SU-DHL-6 (cell line): Measurements from ENCODE around the gene OTUD5.

Experiments
- H2AFZ ChIP-seq: fragments of 200-600 bp; sonication (generic); 2 replicates; pipeline ENCODE4 v1.6.1; 2014; ENCODE audit warnings: low read depth, mild to moderate bottlenecking, moderate library complexity, mixed read lengths, antibody characterized with exemption, low read length; ENCODE audit not compliant: severe bottlenecking
- H3F3A ChIP-seq: fragments of 200-600 bp; shearing (Covaris generic); 2 replicates; pipeline ENCODE4 v1.6.0; 2016; ENCODE audit warnings: antibody characterized with exemption, mild to moderate bottlenecking; ENCODE audit not compliant: insufficient read depth
- H3K27ac ChIP-seq: fragments of 200-600 bp; sonication (generic); 2 replicates; pipeline ENCODE4 v1.5.1; 2016; ENCODE audit warnings: low read depth, mild to moderate bottlenecking, low read length, moderate library complexity, mixed read lengths
- H3K27me3 ChIP-seq: fragments of 200-600 bp; sonication (generic), shearing (Covaris generic); 2 replicates; pipeline ENCODE4 v1.6.0; 2014; ENCODE audit warnings: mild to moderate bottlenecking, low read length
- H3K36me3 ChIP-seq: fragments of 200-600 bp; sonication (generic); 2 replicates; pipeline ENCODE4 v1.6.1; 2014; ENCODE audit warnings: mild to moderate bottlenecking, low read length, mixed read lengths
- H3K4me2 ChIP-seq: fragments of 300-600, 200-600 bp; shearing (Covaris generic), sonication (generic); 2 replicates; pipeline ENCODE4 v1.6.0; 2014; ENCODE audit warnings: low read length, low read depth, mild to moderate bottlenecking; ENCODE audit not compliant: poor library complexity, severe bottlenecking
- H3K4me3 ChIP-seq: fragments of 200-600 bp; sonication (generic); 2 replicates; pipeline ENCODE4 v1.5.1; 2014; ENCODE audit warnings: antibody characterized with exemption, low read length, mild to moderate bottlenecking, mixed read lengths; ENCODE audit not compliant: insufficient read depth, poor library complexity, severe bottlenecking
- H3K79me2 ChIP-seq: fragments of 200-600 bp; sonication (generic); 2 replicates; pipeline ENCODE4 v1.6.1; 2014; ENCODE audit warnings: mild to moderate bottlenecking, low read length, moderate library complexity; ENCODE audit not compliant: insufficient read depth
- H3K9ac ChIP-seq: fragments of 200-600 bp; sonication (generic); 2 replicates; pipeline ENCODE4 v1.7.0; 2014; ENCODE audit warnings: mild to moderate bottlenecking, low read length
- H3K9me2 ChIP-seq: fragments of 200-600 bp; sonication (generic); replicated peaks from 2 replicates; pipeline ENCODE4 v1.6.1; 2014; ENCODE audit warnings: low read length; ENCODE audit not compliant: insufficient read depth
- H3K9me3 ChIP-seq: fragments of 200-600 bp; sonication (generic); 2 replicates; pipeline ENCODE4 v1.6.1; 2014; ENCODE audit warnings: low read length, mixed read lengths; ENCODE audit not compliant: insufficient read depth
- H4K20me1 ChIP-seq: fragments of 200-600 bp; sonication (generic); 2 replicates; pipeline ENCODE4 v1.6.1; 2014; ENCODE audit warnings: low read depth, mild to moderate bottlenecking, antibody characterized with exemption, low read length, moderate library complexity, mixed read lengths
- CTCF ChIP-seq: fragments of 200-600 bp; sonication (generic); IDR thresholded peaks from one replicate; pipeline ENCODE4 v1.5.1; 2017; ENCODE audit warnings: antibody characterized with exemption, mild to moderate bottlenecking, low read length, moderate library complexity; ENCODE audit not compliant: insufficient read depth, poor library complexity, severe bottlenecking
- EZH2phosphoT487 ChIP-seq: fragments of 200-600 bp; sonication (generic), shearing (Covaris generic); conservative IDR thresholded peaks from 2 replicates; pipeline ENCODE4 v1.6.1; 2018; ENCODE audit warnings: mild to moderate bottlenecking, antibody characterized with exemption, low read length, moderate library complexity, mixed read lengths

OTUD5 gene

DNA sequence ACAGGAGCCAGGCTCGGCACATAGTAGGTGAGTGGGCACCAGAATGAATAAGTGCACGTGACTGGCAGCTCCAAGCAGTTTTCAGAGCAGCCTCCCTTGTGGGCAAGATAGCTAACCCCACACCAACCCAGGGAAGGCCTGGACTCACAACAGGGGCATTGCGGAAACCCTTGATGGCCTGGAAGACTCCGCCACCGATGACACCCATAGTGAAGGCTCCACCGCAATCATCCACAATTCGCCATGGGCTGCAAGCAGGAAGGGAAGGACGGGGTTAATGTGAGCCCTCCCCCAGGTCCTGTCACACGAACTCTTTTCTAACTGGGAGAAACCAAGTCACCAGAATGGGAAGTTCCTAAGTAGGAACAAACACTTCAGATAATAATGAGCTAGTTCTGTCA is 60.8 kb downstream of the OTUD5 start:
- H3K4me3 ChIP-seq: peak overlapping the region; percentile 87
- H2AFZ ChIP-seq: no peak overlapping the region
- H3K79me2 ChIP-seq: peaks cover 22% of the 10 kb centered on the region
- H3K9me3 ChIP-seq: no peaks in the 10 kb centered on the region
- H3K9me2 ChIP-seq: no peaks in the 10 kb centered on the region
- H4K20me1 ChIP-seq: no peaks in the 10 kb centered on the region
- H3K36me3 ChIP-seq: no peaks in the 10 kb centered on the region
- peaks cover 5% of the 10 kb centered on the region; the same call in 1 of the 2 replicates for H3F3A ChIP-seq
- TF ChIP-seq CTCF (no peak), EZH2phosphoT487 (no peak)
- no peaks in the 10 kb centered on the region for H3K27me3 ChIP-seq
- no peak overlapping the region for H3K27ac ChIP-seq
- H3K9ac ChIP-seq: peak overlapping the region; percentile 93
- H3K4me2 ChIP-seq: peak overlapping the region; percentile 65

- H3F3A ChIP-seq: peaks cover 5% of the 10 kb centered on the region; the same call in 1 of the 2 replicates
- H3K9ac ChIP-seq: no peak overlapping the region
- no peaks in the 10 kb centered on the region for H4K20me1 ChIP-seq
- H3K27me3 ChIP-seq: no peaks in the 10 kb centered on the region
- H2AFZ ChIP-seq: no peak overlapping the region
- peaks cover 22% of the 10 kb centered on the region for H3K79me2 ChIP-seq
- TF ChIP-seq CTCF (no peak), EZH2phosphoT487 (no peak)
- no peaks in the 10 kb centered on the region for H3K36me3 ChIP-seq
- H3K9me3 ChIP-seq: no peaks in the 10 kb centered on the region
- H3K27ac ChIP-seq: no peak overlapping the region
- no peak overlapping the region for H3K4me3 ChIP-seq
- H3K4me2 ChIP-seq: no peak overlapping the region
- H3K9me2 ChIP-seq: no peaks in the 10 kb centered on the region
Measured at GRCh38 chrX:48894891-48895290, 62.5 kb downstream of the OTUD5 start.

DNA sequence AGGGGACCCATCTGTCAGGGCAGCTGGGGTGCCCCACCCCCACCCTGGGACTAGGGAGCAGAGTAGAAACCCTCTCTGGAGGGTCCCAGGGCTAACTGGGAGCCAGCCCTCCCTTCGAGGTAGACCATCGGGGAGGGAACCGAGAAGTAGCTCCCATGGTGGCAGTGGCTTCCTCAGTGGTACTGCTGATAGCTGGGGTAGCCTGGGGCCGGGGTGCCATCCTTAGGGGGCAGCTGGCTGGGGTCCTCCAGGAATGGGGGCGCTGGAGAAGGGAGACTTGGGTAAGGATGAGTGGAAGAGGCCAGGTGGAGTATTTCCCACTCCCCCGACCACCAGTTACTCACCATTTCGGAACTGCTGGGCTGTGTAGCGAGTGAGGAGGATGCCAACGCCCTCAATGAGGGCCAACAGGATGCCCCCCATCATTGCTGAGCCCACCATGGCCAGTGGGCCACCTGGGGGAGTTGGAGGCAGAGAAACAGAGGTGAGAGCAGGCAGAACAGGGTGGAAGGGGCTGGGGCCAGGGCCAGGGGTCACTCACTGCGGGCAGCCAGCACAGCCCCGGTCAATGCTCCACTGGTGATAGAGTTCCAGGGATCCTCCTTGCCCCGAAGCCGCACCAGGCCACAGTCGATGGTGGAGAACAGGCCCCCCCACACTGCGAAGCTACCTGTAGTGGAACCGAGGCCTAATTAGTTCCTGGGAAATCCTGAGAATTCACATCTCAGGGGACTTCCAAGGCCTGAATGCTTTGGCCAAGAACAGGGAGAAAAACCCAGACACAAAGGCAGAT is 63.7 kb downstream of the OTUD5 start:
- Histone ChIP-seq H3K79me2 (peaks cover 14% of the 10 kb centered on the region), H3K27ac (no peak overlapping the region), H3K4me2 (no peak overlapping the region), H3K4me3 (no peak overlapping the region), H3K36me3 (no peaks in the 10 kb centered on the region), H4K20me1 (no peaks in the 10 kb centered on the region), H3K9ac (no peak overlapping the region), H2AFZ (no peak overlapping the region), H3K27me3 (no peaks in the 10 kb centered on the region), H3F3A (peaks cover 5% of the 10 kb centered on the region; the same call in 1 of the 2 replicates), H3K9me2 (no peaks in the 10 kb centered on the region), H3K9me3 (no peaks in the 10 kb centered on the region)
- TF ChIP-seq CTCF (no peak), EZH2phosphoT487 (no peak)
